Endothelial cell of umbilical vein (primary cell): Measurements from ENCODE around the gene RNF151. TPM values are rescaled to one million over a fixed set of nuclear protein-coding genes. Genes with fewer than 3 reads are reported as not detected.

Experiments
- BruUV-seq: library from RNA; stranded (reverse); fragments of 400-500 nt; replicated peaks from 2 replicates; lab custom pipeline; 2021; lab: Mats Ljungman, UMichigan
- CTCF ChIA-PET: fragments of 300-600, 350-600 bp; sonication (Branson Sonifier 250); formaldehyde crosslinking; loops from one replicate; lab custom pipeline; 2021; ENCODE audit warnings: antibody characterized with exemption, inconsistent platforms; lab: Charles Lee
- POLR2A ChIA-PET: fragments of 300-600, 350-600 bp; sonication (Branson Sonifier 250); formaldehyde crosslinking; loops from one replicate; lab custom pipeline; 2021; ENCODE audit warnings: antibody characterized with exemption, inconsistent platforms; lab: Charles Lee
- DNase-seq: peaks from one replicate; pipeline ENCODE4 v3.0.0-alpha.2; 2011; ENCODE audit warnings: low read depth, low spot score
- FAIRE-seq: peaks from 2 replicates; lab custom pipeline; 2011; peaks lifted over from hg19 to GRCh38; lab: Jason Lieb, UNC
- H2AFZ ChIP-seq: 2 replicates; pipeline ENCODE4 v1.6.0; 2012; ENCODE audit warnings: low read depth, low read length, control low read depth, inconsistent platforms
- H3K27ac ChIP-seq: 2 replicates; pipeline ENCODE4 v1.5.1; 2011; ENCODE audit warnings: low read depth, mild to moderate bottlenecking, control low read depth, low read length, moderate library complexity; ENCODE audit not compliant: insufficient read depth
- H3K27me3 ChIP-seq, 2 experiments: 2 replicates each; pipeline versions ENCODE4 v1.6.0 to v1.6.1; 2011; ENCODE audit warnings: low read length in 2 of 2, mixed read lengths in 1 of 2; ENCODE audit not compliant: control insufficient read depth in 2 of 2, insufficient read depth in 2 of 2
- H3K36me3 ChIP-seq, 2 experiments: 2 replicates in 1 of 2; 3 replicates in 1 of 2; pipeline ENCODE4 v1.5.1; 2011; ENCODE audit warnings: low read length in 2 of 2, mild to moderate bottlenecking in 1 of 2, moderate library complexity in 1 of 2; ENCODE audit not compliant: control insufficient read depth in 2 of 2, insufficient read depth in 2 of 2; ENCODE audit errors: extremely low read depth in 1 of 2
- H3K4me1 ChIP-seq: 3 replicates; pipeline ENCODE4 v1.5.1; 2011; ENCODE audit warnings: mild to moderate bottlenecking, low read length; ENCODE audit not compliant: control insufficient read depth, insufficient read depth; ENCODE audit errors: extremely low read depth
- H3K4me2 ChIP-seq: 2 replicates; pipeline ENCODE4 v1.6.1; 2011; ENCODE audit warnings: low read length, control low read depth, mixed read lengths; ENCODE audit not compliant: insufficient read depth
- H3K4me3 ChIP-seq, 3 experiments: fragments of 200-600 bp in 1 of 3; sonication (generic), shearing (Covaris generic) in 1 of 3; replicated peaks in 1 of 3; 2 replicates each; pipeline ENCODE4 v1.5.1; 2011 to 2016; ENCODE audit warnings: control low read depth in 3 of 3, low read length in 3 of 3, mild to moderate bottlenecking in 2 of 3, inconsistent platforms in 1 of 3, low read depth in 1 of 3, moderate library complexity in 1 of 3; ENCODE audit not compliant: insufficient read depth in 1 of 3
- H3K79me2 ChIP-seq: 2 replicates; pipeline ENCODE4 v1.6.0; 2012; ENCODE audit warnings: low read length, inconsistent platforms; ENCODE audit not compliant: control insufficient read depth, insufficient read depth
- H3K9ac ChIP-seq: replicated peaks from 2 replicates; pipeline ENCODE3; 2011; ENCODE audit warnings: low read length, control low read depth; ENCODE audit not compliant: insufficient read depth; ENCODE audit errors: extremely low read depth
- H3K9me1 ChIP-seq: replicated peaks from 3 replicates; pipeline ENCODE4 v1.6.0; 2011; ENCODE audit warnings: mild to moderate bottlenecking, low read length; ENCODE audit not compliant: control insufficient read depth, insufficient read depth; ENCODE audit errors: extremely low read depth
- H3K9me3 ChIP-seq: replicated peaks from 2 replicates; pipeline ENCODE4 v1.5.1; 2012; ENCODE audit warnings: low read length, inconsistent platforms; ENCODE audit not compliant: control insufficient read depth, insufficient read depth
- H4K20me1 ChIP-seq: replicated peaks from 2 replicates; pipeline ENCODE3; 2011; ENCODE audit warnings: mild to moderate bottlenecking, low read length; ENCODE audit not compliant: control insufficient read depth, insufficient read depth; ENCODE audit errors: extremely low read depth
- GATA2 ChIP-seq: IDR thresholded peaks from 2 replicates; pipeline ENCODE4 v1.7.0; 2011; ENCODE audit warnings: low read depth, mild to moderate bottlenecking, moderate library complexity, mixed read lengths, low read length; ENCODE audit not compliant: insufficient read length, insufficient read depth
- JUN ChIP-seq: IDR thresholded peaks from 2 replicates; pipeline ENCODE4 v1.6.1; 2011; ENCODE audit warnings: borderline replicate concordance, low read depth; ENCODE audit not compliant: insufficient read length, insufficient read depth
- POLR2A ChIP-seq: IDR thresholded peaks from 2 replicates; pipeline ENCODE4 v1.6.1; 2012; ENCODE audit warnings: low read depth, mild to moderate bottlenecking, control low read depth, low read length
- dilution Hi-C: fragments of 300-500 bp; cut with MboI; formaldehyde crosslinking; loops from one replicate; pipeline ENCODE4 v1.15.0; 2019; ENCODE audit warnings: low sequenced_read_pairs; ENCODE audit not compliant: extremely low pct_ligation_motif_present
- intact Hi-C: fragments of 100-400 bp; cut with micrococcal nuclease; formaldehyde crosslinking; loops from one replicate; pipeline ENCODE4 v1.10.0; 2022
- polyA plus RNA-seq, 4 experiments: library from polyadenylated mRNA; depleted of rRNA in 3 of 4; stranded (reverse) in 3 of 4; unstranded in 1 of 4; fragments of >200 nt; gene quantifications; 2 replicates each; pipeline versions ENCODE4 v1.2.1 to v1.2.3, GENCODE V29; 2011 to 2012; ENCODE audit warnings: missing spikeins in 1 of 4
- total RNA-seq: library from RNA; stranded (reverse); gene quantifications from 2 replicates; pipeline ENCODE4 v1.2.3, GENCODE V29; 2021
- TF ChIP-seq, protein P1 (sequence below), 2 donors: IDR thresholded peaks; 1 replicate in 1 of 2; 2 replicates in 1 of 2; pipeline ENCODE4 v1.5.1; 2011; ENCODE audit warnings: low read length in 2 of 2, mild to moderate bottlenecking in 2 of 2, moderate library complexity in 2 of 2, control low read depth in 1 of 2, inconsistent platforms in 1 of 2, low read depth in 1 of 2; ENCODE audit not compliant: insufficient read depth in 1 of 2; ENCODE audit errors: extremely low read depth in 1 of 2
- TF ChIP-seq, protein P2 (sequence below): IDR thresholded peaks from 2 replicates; pipeline ENCODE4 v1.6.1; 2011; ENCODE audit not compliant: insufficient read depth, insufficient read length

The RNF151 gene
- total and polyA plus RNA-seq, 2 donors (not counting 3 experiments of a cell fraction or from before 2014, with no cell fraction given): not detected

GRCh38 chr16:2015117-2015946 lies 48.7 kb downstream of the RNF151 start:
- H3K9me3 ChIP-seq: no peaks in the 10 kb centered on the region
- no TSS peak for BruUV-seq
- DNase-seq: no peak
- no peak overlapping the region for H3K4me3 ChIP-seq
- no peaks in the 10 kb centered on the region for H3K36me3 ChIP-seq
- no peak overlapping the region for H3K27ac ChIP-seq
- peaks cover 2% of the 10 kb centered on the region for H3K79me2 ChIP-seq
- intact Hi-C loops: no loop called here
- H3K4me1 ChIP-seq: peaks cover 6% of the 10 kb centered on the region
- ChIA-PET CTCF (interaction anchor here (0.9 to 1.1 kb wide), 3 partner anchors 11 to 125 kb away, joined by 3 to 5 read pairs (median 3); no protein-coding TSS in a partner anchor), POLR2A (no interaction called here)
- dilution Hi-C loops: no loop called here
- peak; percentile 40 for FAIRE-seq
- TF ChIP-seq, protein P1, sequence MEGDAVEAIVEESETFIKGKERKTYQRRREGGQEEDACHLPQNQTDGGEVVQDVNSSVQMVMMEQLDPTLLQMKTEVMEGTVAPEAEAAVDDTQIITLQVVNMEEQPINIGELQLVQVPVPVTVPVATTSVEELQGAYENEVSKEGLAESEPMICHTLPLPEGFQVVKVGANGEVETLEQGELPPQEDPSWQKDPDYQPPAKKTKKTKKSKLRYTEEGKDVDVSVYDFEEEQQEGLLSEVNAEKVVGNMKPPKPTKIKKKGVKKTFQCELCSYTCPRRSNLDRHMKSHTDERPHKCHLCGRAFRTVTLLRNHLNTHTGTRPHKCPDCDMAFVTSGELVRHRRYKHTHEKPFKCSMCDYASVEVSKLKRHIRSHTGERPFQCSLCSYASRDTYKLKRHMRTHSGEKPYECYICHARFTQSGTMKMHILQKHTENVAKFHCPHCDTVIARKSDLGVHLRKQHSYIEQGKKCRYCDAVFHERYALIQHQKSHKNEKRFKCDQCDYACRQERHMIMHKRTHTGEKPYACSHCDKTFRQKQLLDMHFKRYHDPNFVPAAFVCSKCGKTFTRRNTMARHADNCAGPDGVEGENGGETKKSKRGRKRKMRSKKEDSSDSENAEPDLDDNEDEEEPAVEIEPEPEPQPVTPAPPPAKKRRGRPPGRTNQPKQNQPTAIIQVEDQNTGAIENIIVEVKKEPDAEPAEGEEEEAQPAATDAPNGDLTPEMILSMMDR (IDR thresholded peaks at IDR 0.05; ENCODE audit: extremely low read depth in 1 of 2, insufficient read depth in 1 of 2, low read depth in 1 of 2, low read length in 2 of 2): no peak
- TF ChIP-seq POLR2A: no peak
- no peak for TF ChIP-seq JUN
- TF ChIP-seq, protein P2, sequence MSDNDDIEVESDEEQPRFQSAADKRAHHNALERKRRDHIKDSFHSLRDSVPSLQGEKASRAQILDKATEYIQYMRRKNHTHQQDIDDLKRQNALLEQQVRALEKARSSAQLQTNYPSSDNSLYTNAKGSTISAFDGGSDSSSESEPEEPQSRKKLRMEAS: no peak
- TF ChIP-seq GATA2: no peak
- peaks cover 2 to 8% of the 10 kb centered on the region in 2 experiments for H3K27me3 ChIP-seq
- H4K20me1 ChIP-seq: no peaks in the 10 kb centered on the region
- H3K9ac ChIP-seq: no peak overlapping the region
- no peak overlapping the region for H3K4me2 ChIP-seq
- H2AFZ ChIP-seq: no peak overlapping the region
- no peaks in the 10 kb centered on the region for H3K9me1 ChIP-seq
